ENCODE results near the gene CENPVL1. TPM values are rescaled to one million over a fixed set of nuclear protein-coding genes. Genes with fewer than 3 reads are reported as not detected.

Gene CENPVL1
- total RNA-seq, 1 experiment from 2014 or later: not detected

DNA sequence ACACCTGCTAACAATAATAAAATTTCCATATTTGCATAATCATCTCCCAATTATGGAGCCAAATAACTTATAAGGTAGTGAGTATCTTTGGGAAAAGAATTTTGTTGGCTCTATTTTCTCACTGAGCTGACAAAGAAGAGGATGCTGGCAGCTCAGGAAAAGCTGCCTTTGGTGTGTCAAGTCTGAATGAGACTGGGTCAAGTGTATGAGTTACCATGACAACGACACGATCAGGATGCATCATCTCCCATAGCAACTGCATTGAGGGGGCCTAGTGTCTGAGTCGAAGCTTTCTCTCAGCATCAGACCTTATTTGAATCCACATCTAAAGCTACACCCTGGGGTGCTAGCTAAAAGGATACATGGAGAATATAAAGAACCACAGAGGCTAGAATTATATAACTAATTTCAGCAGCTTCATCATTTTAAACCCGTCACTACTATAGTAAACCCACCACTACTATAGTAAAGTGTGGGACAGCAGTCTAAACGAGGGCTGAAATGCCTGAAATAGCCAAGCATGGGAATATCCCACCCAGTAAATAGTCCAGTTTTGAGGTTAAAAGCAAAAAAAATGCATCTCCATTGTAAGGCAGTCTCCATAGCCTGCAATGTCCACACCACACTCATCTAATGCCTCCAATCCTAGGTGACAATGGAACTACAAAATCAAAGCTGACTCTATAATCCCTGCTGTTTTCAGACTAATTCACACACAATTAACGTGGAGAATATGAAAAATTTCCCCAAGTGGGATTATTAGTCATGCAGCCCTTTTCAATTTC, 48.9 kb downstream of the CENPVL1 start:
- TF ChIP-seq, protein P1, sequence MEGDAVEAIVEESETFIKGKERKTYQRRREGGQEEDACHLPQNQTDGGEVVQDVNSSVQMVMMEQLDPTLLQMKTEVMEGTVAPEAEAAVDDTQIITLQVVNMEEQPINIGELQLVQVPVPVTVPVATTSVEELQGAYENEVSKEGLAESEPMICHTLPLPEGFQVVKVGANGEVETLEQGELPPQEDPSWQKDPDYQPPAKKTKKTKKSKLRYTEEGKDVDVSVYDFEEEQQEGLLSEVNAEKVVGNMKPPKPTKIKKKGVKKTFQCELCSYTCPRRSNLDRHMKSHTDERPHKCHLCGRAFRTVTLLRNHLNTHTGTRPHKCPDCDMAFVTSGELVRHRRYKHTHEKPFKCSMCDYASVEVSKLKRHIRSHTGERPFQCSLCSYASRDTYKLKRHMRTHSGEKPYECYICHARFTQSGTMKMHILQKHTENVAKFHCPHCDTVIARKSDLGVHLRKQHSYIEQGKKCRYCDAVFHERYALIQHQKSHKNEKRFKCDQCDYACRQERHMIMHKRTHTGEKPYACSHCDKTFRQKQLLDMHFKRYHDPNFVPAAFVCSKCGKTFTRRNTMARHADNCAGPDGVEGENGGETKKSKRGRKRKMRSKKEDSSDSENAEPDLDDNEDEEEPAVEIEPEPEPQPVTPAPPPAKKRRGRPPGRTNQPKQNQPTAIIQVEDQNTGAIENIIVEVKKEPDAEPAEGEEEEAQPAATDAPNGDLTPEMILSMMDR (IDR thresholded peaks at IDR 0.05; ENCODE audit: unreplicated experiment): no peak
- intact Hi-C loops (cut with micrococcal nuclease): no loop called here
- POLR2A ChIA-PET: no interaction called here

DNA sequence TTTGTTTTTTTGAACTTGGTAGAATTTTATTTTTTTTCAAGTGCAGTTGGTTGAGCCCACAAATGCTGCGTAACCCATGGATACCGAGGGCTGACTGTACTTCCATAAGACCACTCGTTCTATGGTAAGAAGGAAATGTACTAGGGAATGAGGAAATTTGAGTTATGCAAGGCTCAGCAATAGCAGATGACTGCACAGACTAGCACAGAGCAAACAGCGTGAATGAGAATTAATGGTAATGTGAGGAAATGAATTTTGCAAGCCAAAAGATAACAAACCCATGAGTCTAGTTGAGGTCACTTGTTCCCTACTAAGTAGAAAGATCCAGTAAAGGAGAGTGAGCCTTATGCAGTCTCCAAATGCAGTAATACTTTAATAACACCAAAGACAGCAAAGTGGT, 50.3 kb downstream of the CENPVL1 start:
- Mint-ChIP-seq H3K4me3 (ENCODE audit: unreplicated experiment) (no peak overlapping the region), H3K4me1 (ENCODE audit: insufficient read depth, unreplicated experiment) (no peaks in the 10 kb centered on the region), H3K36me3 (ENCODE audit: insufficient read depth, unreplicated experiment) (no peaks in the 10 kb centered on the region), H3K27ac (ENCODE audit: low read depth, unreplicated experiment) (no peak overlapping the region), H3K27me3 (ENCODE audit: insufficient read depth, unreplicated experiment) (peaks cover 60% of the 10 kb centered on the region), H3K9me3 (ENCODE audit: unreplicated experiment) (no peaks in the 10 kb centered on the region)
- CTCF ChIA-PET: no interaction called here
- DNase-seq (ENCODE audit: unreplicated experiment): no peak
- BruUV-seq (replicated peaks): no TSS peak
- intact Hi-C loops (cut with micrococcal nuclease): no loop called here
- TF ChIP-seq, protein P1 (IDR thresholded peaks at IDR 0.05; ENCODE audit: unreplicated experiment): no peak
- POLR2A ChIA-PET: no interaction called here

More for the DNA sequence above, 48.9 kb downstream of the CENPVL1 start:
- DNase-seq (ENCODE audit: unreplicated experiment): no peak
- Mint-ChIP-seq H3K27ac (ENCODE audit: low read depth, unreplicated experiment) (no peak overlapping the region), H3K27me3 (ENCODE audit: insufficient read depth, unreplicated experiment) (peaks cover 65% of the 10 kb centered on the region), H3K36me3 (ENCODE audit: insufficient read depth, unreplicated experiment) (no peaks in the 10 kb centered on the region), H3K9me3 (ENCODE audit: unreplicated experiment) (no peaks in the 10 kb centered on the region), H3K4me3 (ENCODE audit: unreplicated experiment) (no peak overlapping the region), H3K4me1 (ENCODE audit: insufficient read depth, unreplicated experiment) (no peaks in the 10 kb centered on the region)
- no TSS peak for BruUV-seq (replicated peaks)
- CTCF ChIA-PET: no interaction called here

Other genes starting within 250 kb of the CENPVL1 start
- 1.1 and 1.9 TPM in 2 replicates for gene NUDT11, start 213.9 kb upstream of the CENPVL1 start, total RNA-seq (2022)
- not detected in 2 replicates for gene CENPVL3, start 91.6 kb upstream of the CENPVL1 start, total RNA-seq (2022)
- not detected in 2 replicates for gene CENPVL2, start 27.7 kb upstream of the CENPVL1 start, total RNA-seq (2022)
- gene GSPT2, start 32.9 kb downstream of the CENPVL1 start, total RNA-seq (2022): not detected in 2 replicates
- 46.7 and 48.6 TPM in 2 replicates for gene MAGED1, start 183.1 kb downstream of the CENPVL1 start, total RNA-seq (2022)